Endothelial cell of umbilical vein (primary cell): ENCODE data around the gene SCLY. TPM values are rescaled to one million over a fixed set of nuclear protein-coding genes. Genes with fewer than 3 reads are reported as not detected.

Experiments
- BruUV-seq: library from RNA; stranded (reverse); fragments of 400-500 nt; replicated peaks from 2 replicates; lab custom pipeline; 2021; lab: Mats Ljungman, UMichigan
- CTCF ChIA-PET: fragments of 300-600, 350-600 bp; sonication (Branson Sonifier 250); formaldehyde crosslinking; loops from one replicate; lab custom pipeline; 2021; ENCODE audit warnings: antibody characterized with exemption, inconsistent platforms; lab: Charles Lee
- POLR2A ChIA-PET: fragments of 300-600, 350-600 bp; sonication (Branson Sonifier 250); formaldehyde crosslinking; loops from one replicate; lab custom pipeline; 2021; ENCODE audit warnings: antibody characterized with exemption, inconsistent platforms; lab: Charles Lee
- DNase-seq: peaks from one replicate; pipeline ENCODE4 v3.0.0-alpha.2; 2011; ENCODE audit warnings: low read depth, low spot score
- FAIRE-seq: peaks from 2 replicates; lab custom pipeline; 2011; peaks lifted over from hg19 to GRCh38; lab: Jason Lieb, UNC
- H2AFZ ChIP-seq: 2 replicates; pipeline ENCODE4 v1.6.0; 2012; ENCODE audit warnings: low read depth, low read length, control low read depth, inconsistent platforms
- H3K27ac ChIP-seq: 2 replicates; pipeline ENCODE4 v1.5.1; 2011; ENCODE audit warnings: low read depth, mild to moderate bottlenecking, control low read depth, low read length, moderate library complexity; ENCODE audit not compliant: insufficient read depth
- H3K27me3 ChIP-seq, 2 experiments: 2 replicates each; pipeline versions ENCODE4 v1.6.0 to v1.6.1; 2011; ENCODE audit warnings: low read length in 2 of 2, mixed read lengths in 1 of 2; ENCODE audit not compliant: control insufficient read depth in 2 of 2, insufficient read depth in 2 of 2
- H3K36me3 ChIP-seq, 2 experiments: 2 replicates in 1 of 2; 3 replicates in 1 of 2; pipeline ENCODE4 v1.5.1; 2011; ENCODE audit warnings: low read length in 2 of 2, mild to moderate bottlenecking in 1 of 2, moderate library complexity in 1 of 2; ENCODE audit not compliant: control insufficient read depth in 2 of 2, insufficient read depth in 2 of 2; ENCODE audit errors: extremely low read depth in 1 of 2
- H3K4me1 ChIP-seq: 3 replicates; pipeline ENCODE4 v1.5.1; 2011; ENCODE audit warnings: mild to moderate bottlenecking, low read length; ENCODE audit not compliant: control insufficient read depth, insufficient read depth; ENCODE audit errors: extremely low read depth
- H3K4me2 ChIP-seq: 2 replicates; pipeline ENCODE4 v1.6.1; 2011; ENCODE audit warnings: low read length, control low read depth, mixed read lengths; ENCODE audit not compliant: insufficient read depth
- H3K4me3 ChIP-seq, 3 experiments: fragments of 200-600 bp in 1 of 3; sonication (generic), shearing (Covaris generic) in 1 of 3; replicated peaks in 1 of 3; 2 replicates each; pipeline ENCODE4 v1.5.1; 2011 to 2016; ENCODE audit warnings: control low read depth in 3 of 3, low read length in 3 of 3, mild to moderate bottlenecking in 2 of 3, inconsistent platforms in 1 of 3, low read depth in 1 of 3, moderate library complexity in 1 of 3; ENCODE audit not compliant: insufficient read depth in 1 of 3
- H3K79me2 ChIP-seq: 2 replicates; pipeline ENCODE4 v1.6.0; 2012; ENCODE audit warnings: low read length, inconsistent platforms; ENCODE audit not compliant: control insufficient read depth, insufficient read depth
- H3K9ac ChIP-seq: replicated peaks from 2 replicates; pipeline ENCODE3; 2011; ENCODE audit warnings: low read length, control low read depth; ENCODE audit not compliant: insufficient read depth; ENCODE audit errors: extremely low read depth
- H3K9me1 ChIP-seq: replicated peaks from 3 replicates; pipeline ENCODE4 v1.6.0; 2011; ENCODE audit warnings: mild to moderate bottlenecking, low read length; ENCODE audit not compliant: control insufficient read depth, insufficient read depth; ENCODE audit errors: extremely low read depth
- H3K9me3 ChIP-seq: replicated peaks from 2 replicates; pipeline ENCODE4 v1.5.1; 2012; ENCODE audit warnings: low read length, inconsistent platforms; ENCODE audit not compliant: control insufficient read depth, insufficient read depth
- H4K20me1 ChIP-seq: replicated peaks from 2 replicates; pipeline ENCODE3; 2011; ENCODE audit warnings: mild to moderate bottlenecking, low read length; ENCODE audit not compliant: control insufficient read depth, insufficient read depth; ENCODE audit errors: extremely low read depth
- CTCF ChIP-seq, 2 donors: IDR thresholded peaks; 1 replicate in 1 of 2; 2 replicates in 1 of 2; pipeline ENCODE4 v1.5.1; 2011; ENCODE audit warnings: low read length in 2 of 2, mild to moderate bottlenecking in 2 of 2, moderate library complexity in 2 of 2, control low read depth in 1 of 2, inconsistent platforms in 1 of 2, low read depth in 1 of 2; ENCODE audit not compliant: insufficient read depth in 1 of 2; ENCODE audit errors: extremely low read depth in 1 of 2
- EZH2 ChIP-seq: IDR thresholded peaks from 2 replicates; pipeline ENCODE4 v1.6.1; 2012; ENCODE audit warnings: borderline replicate concordance, low read depth, mild to moderate bottlenecking, moderate library complexity, low read length, inconsistent platforms; ENCODE audit not compliant: severe bottlenecking
- FOS ChIP-seq: IDR thresholded peaks from 2 replicates; pipeline ENCODE4 v1.6.1; 2011; ENCODE audit warnings: mild to moderate bottlenecking, low read length, moderate library complexity, borderline replicate concordance; ENCODE audit not compliant: insufficient read depth
- GATA2 ChIP-seq: IDR thresholded peaks from 2 replicates; pipeline ENCODE4 v1.7.0; 2011; ENCODE audit warnings: low read depth, mild to moderate bottlenecking, moderate library complexity, mixed read lengths, low read length; ENCODE audit not compliant: insufficient read length, insufficient read depth
- JUN ChIP-seq: IDR thresholded peaks from 2 replicates; pipeline ENCODE4 v1.6.1; 2011; ENCODE audit warnings: borderline replicate concordance, low read depth; ENCODE audit not compliant: insufficient read length, insufficient read depth
- MYC ChIP-seq: IDR thresholded peaks from one replicate; pipeline ENCODE4 v1.6.1; 2011; ENCODE audit warnings: mild to moderate bottlenecking, low read depth, low read length
- POLR2A ChIP-seq: IDR thresholded peaks from 2 replicates; pipeline ENCODE4 v1.6.1; 2012; ENCODE audit warnings: low read depth, mild to moderate bottlenecking, control low read depth, low read length
- POLR2AphosphoS5 ChIP-seq: IDR thresholded peaks from 2 replicates; pipeline ENCODE4 v1.6.1; 2012; ENCODE audit warnings: low read depth, mild to moderate bottlenecking, control low read depth, low read length, moderate library complexity; ENCODE audit not compliant: insufficient read depth
- dilution Hi-C: fragments of 300-500 bp; cut with MboI; formaldehyde crosslinking; loops from one replicate; pipeline ENCODE4 v1.15.0; 2019; ENCODE audit warnings: low sequenced_read_pairs; ENCODE audit not compliant: extremely low pct_ligation_motif_present
- intact Hi-C: fragments of 100-400 bp; cut with micrococcal nuclease; formaldehyde crosslinking; loops from one replicate; pipeline ENCODE4 v1.10.0; 2022
- polyA plus RNA-seq, 4 experiments: library from polyadenylated mRNA; depleted of rRNA in 3 of 4; stranded (reverse) in 3 of 4; unstranded in 1 of 4; fragments of >200 nt; gene quantifications; 2 replicates each; pipeline versions ENCODE4 v1.2.1 to v1.2.3, GENCODE V29; 2011 to 2012; ENCODE audit warnings: missing spikeins in 1 of 4
- total RNA-seq: library from RNA; stranded (reverse); gene quantifications from 2 replicates; pipeline ENCODE4 v1.2.3, GENCODE V29; 2021

The SCLY gene
- total and polyA plus RNA-seq, 2 donors (not counting 3 experiments of a cell fraction or from before 2014, with no cell fraction given) = 22.6 to 32.7 TPM

DNA sequence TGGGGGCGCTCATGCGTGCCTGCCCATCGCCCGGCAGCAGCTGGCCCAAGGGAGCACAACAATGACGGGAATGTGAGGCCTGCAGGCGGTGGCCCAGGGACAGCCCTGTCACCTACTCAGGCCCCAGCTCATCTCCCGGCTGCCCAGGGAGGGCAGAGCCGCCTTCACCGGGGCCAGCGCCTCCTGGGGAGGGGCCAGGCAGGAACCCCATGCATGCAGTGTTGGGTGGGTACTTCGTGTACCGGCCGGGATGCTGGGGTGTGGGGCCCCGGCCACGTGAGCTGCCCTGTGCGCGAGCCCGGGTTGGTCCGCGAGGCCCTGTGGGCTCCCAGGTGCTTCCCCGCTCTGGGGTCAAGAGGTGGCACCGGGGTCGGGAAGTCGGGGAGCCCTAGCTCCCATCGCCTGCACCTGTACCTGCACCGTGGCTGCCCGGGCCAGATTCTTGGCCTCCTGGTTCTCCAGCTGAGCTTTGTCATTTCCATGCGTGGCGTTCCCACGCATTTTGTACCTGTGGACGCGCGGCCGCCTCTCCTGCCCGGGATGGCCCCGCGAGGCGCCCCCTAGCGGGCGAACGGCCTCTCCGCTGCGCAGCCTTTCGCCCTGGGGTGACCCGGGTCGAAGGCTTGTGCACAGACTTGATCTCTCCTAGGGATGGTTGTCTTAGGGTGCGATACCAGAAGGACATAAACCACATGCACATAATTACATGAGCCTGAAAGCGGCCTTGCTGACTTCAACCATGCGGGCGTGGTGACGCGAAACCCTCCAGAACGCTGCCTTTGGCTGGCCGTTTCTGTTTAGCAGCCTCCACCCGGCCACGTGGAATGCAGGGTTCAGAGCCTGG, 78.6 kb downstream of the SCLY start:
- DNase-seq = no peak
- intact Hi-C loops = loop anchor here (1.0 kb wide), 1 partner anchor 216 kb away; no protein-coding TSS in a partner anchor
- Histone ChIP-seq H3K27me3 (no peaks in the 10 kb centered on the region), H4K20me1 (no peaks in the 10 kb centered on the region), H3K79me2 (no peaks in the 10 kb centered on the region), H2AFZ (no peak overlapping the region), H3K4me2 (no peak overlapping the region), H3K4me1 (no peaks in the 10 kb centered on the region), H3K4me3 (no peak overlapping the region), H3K27ac (no peak overlapping the region), H3K9me1 (no peaks in the 10 kb centered on the region), H3K9me3 (no peaks in the 10 kb centered on the region), H3K9ac (no peak overlapping the region), H3K36me3 (no peaks in the 10 kb centered on the region)
- dilution Hi-C loops = no loop called here
- BruUV-seq = no TSS peak
- ChIA-PET CTCF (interaction anchor here (1.1 kb wide), 1 partner anchor 281 kb away, joined by 3 read pairs; no protein-coding TSS in a partner anchor), POLR2A (no interaction called here)
- FAIRE-seq = no peak
- TF ChIP-seq CTCF (IDR thresholded peaks at IDR 0.05; ENCODE audit: extremely low read depth in 1 of 2, insufficient read depth in 1 of 2, low read depth in 1 of 2, low read length in 2 of 2) = peak; percentile 64 to 67
- no peak for TF ChIP-seq FOS

DNA sequence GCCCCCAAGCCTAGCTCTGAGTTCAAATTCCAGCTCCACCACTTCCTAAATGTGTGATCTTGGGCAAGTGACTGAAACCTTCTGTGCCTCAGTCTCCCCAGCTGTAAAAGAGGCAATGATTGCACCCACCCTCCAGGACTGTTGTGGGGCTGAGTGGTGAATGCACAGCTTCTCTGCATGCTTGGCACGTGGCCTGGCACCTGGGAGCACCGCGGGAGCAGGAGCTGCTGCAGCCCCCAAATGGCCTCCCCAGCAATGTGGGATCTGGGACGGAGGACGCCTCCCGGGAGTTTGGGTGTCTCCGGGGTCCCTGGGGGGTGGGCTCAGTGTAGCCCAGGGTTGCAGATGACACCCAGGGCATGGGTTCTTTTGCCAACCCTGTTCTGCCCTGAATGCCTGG, 79.2 kb downstream of the SCLY start:
- dilution Hi-C loops = no loop called here
- no peak overlapping the region for H3K4me3 ChIP-seq
- no peaks in the 10 kb centered on the region for H4K20me1 ChIP-seq
- no peaks in the 10 kb centered on the region for H3K9me1 ChIP-seq
- H3K27me3 ChIP-seq = no peaks in the 10 kb centered on the region
- no peaks in the 10 kb centered on the region for H3K9me3 ChIP-seq
- FAIRE-seq (no peak), DNase-seq (no peak)
- no peaks in the 10 kb centered on the region for H3K4me1 ChIP-seq
- H3K36me3 ChIP-seq = no peaks in the 10 kb centered on the region
- POLR2A ChIA-PET = no interaction called here
- CTCF ChIA-PET = interaction anchor here (0.6 to 0.7 kb wide), 2 partner anchors 282 to 304 kb away, joined by 3 to 4 read pairs; no protein-coding TSS in a partner anchor
- no peak overlapping the region for H3K9ac ChIP-seq
- intact Hi-C loops = no loop called here
- TF ChIP-seq POLR2AphosphoS5 = no peak
- no peak for TF ChIP-seq GATA2
- TF ChIP-seq EZH2 = no peak
- TF ChIP-seq JUN = no peak
- no peak for TF ChIP-seq MYC
- TF ChIP-seq POLR2A = no peak
- TF ChIP-seq FOS = no peak
- no peaks in the 10 kb centered on the region for H3K79me2 ChIP-seq
- no peak overlapping the region for H3K27ac ChIP-seq
- no peak overlapping the region for H3K4me2 ChIP-seq
- no TSS peak for BruUV-seq
- H2AFZ ChIP-seq = no peak overlapping the region
